ENCODE results near the gene RAB11FIP4. TPM values are rescaled to one million over a fixed set of nuclear protein-coding genes. Genes with fewer than 3 reads are reported as not detected.

Gene RAB11FIP4
- total RNA-seq, 4 donors from 2014 or later: 0.09 to 0.22 (median 0.16) TPM; not detected in 1

GRCh38 chr17:31385428-31386285 lies 5.8 kb upstream of the RAB11FIP4 start:
- Histone ChIP-seq H3K36me3 (no peaks in the 10 kb centered on the region), H3K27ac (no peak overlapping the region), H3K9me3 (no peaks in the 10 kb centered on the region), H3K27me3 (peaks cover 13 to 16% (median 16%) of the 10 kb centered on the region in 3 donors), H3K4me3 (no peak overlapping the region), H3K4me1 (no peaks in the 10 kb centered on the region)
- TF ChIP-seq CTCF (IDR thresholded peaks at IDR 0.05 in 4 of 5, conservative IDR thresholded peaks at IDR 0.05 in 1 of 5) (no peak), POLR2A (IDR thresholded peaks at IDR 0.05) (no peak)
- intact Hi-C loops (cut with DNase I; ENCODE audit: low total_unique reads): no loop called here
- no peak for DNase-seq
- no peak for ATAC-seq
- in situ Hi-C loops (cut with MboI; ENCODE audit: low sequenced_read_pairs in 4 of 4): no loop called here

GRCh38 chr17:31386542-31387075 lies 4.9 kb upstream of the RAB11FIP4 start:
- Histone ChIP-seq H3K36me3 (no peaks in the 10 kb centered on the region), H3K9me3 (no peaks in the 10 kb centered on the region), H3K4me1 (no peaks in the 10 kb centered on the region), H3K27ac (no peak overlapping the region), H3K4me3 (no peak overlapping the region), H3K27me3 (peaks cover 18 to 24% (median 22%) of the 10 kb centered on the region in 3 donors)
- ATAC-seq (no peak), DNase-seq (no peak)
- in situ Hi-C loops (cut with MboI; ENCODE audit: low sequenced_read_pairs in 4 of 4) (no loop called here), intact Hi-C loops (cut with DNase I; ENCODE audit: low total_unique reads) (no loop called here)
- TF ChIP-seq POLR2A (IDR thresholded peaks at IDR 0.05): no peak
- no peak for TF ChIP-seq CTCF (IDR thresholded peaks at IDR 0.05 in 4 of 5, conservative IDR thresholded peaks at IDR 0.05 in 1 of 5)

- Histone ChIP-seq H3K4me3 (no peak overlapping the region), H3K36me3 (no peaks in the 10 kb centered on the region)
These were observed 4.0 kb upstream of the RAB11FIP4 start for GRCh38 chr17:31387438-31387837.

GRCh38 chr17:31388351-31388750 lies 3.1 kb upstream of the RAB11FIP4 start:
- in situ Hi-C loops (cut with MboI; ENCODE audit: low sequenced_read_pairs in 4 of 4) (no loop called here), intact Hi-C loops (cut with DNase I; ENCODE audit: low total_unique reads) (no loop called here)
- no peak for TF ChIP-seq POLR2A (IDR thresholded peaks at IDR 0.05)
- TF ChIP-seq CTCF (IDR thresholded peaks at IDR 0.05 in 4 of 5, conservative IDR thresholded peaks at IDR 0.05 in 1 of 5): no peak
- ATAC-seq (no peak), DNase-seq (no peak)
- Histone ChIP-seq H3K4me1 (peaks cover 0 to 5% of the 10 kb centered on the region in 2 donors), H3K4me3 (no peak overlapping the region), H3K36me3 (no peaks in the 10 kb centered on the region), H3K27me3 (peaks cover 32 to 39% (median 37%) of the 10 kb centered on the region in 3 donors), H3K9me3 (no peaks in the 10 kb centered on the region), H3K27ac (no peak overlapping the region)

More at GRCh38 chr17:31387438-31387837, 4.0 kb upstream of the RAB11FIP4 start:
- no peak for TF ChIP-seq CTCF (IDR thresholded peaks at IDR 0.05 in 4 of 5, conservative IDR thresholded peaks at IDR 0.05 in 1 of 5)
- no peak for TF ChIP-seq POLR2A (IDR thresholded peaks at IDR 0.05)
- no peaks in the 10 kb centered on the region for H3K9me3 ChIP-seq
- ATAC-seq: no peak
- no peak overlapping the region for H3K27ac ChIP-seq
- H3K27me3 ChIP-seq: peaks cover 23 to 30% (median 28%) of the 10 kb centered on the region in 3 donors
- in situ Hi-C loops (cut with MboI; ENCODE audit: low sequenced_read_pairs in 4 of 4): no loop called here
- intact Hi-C loops (cut with DNase I; ENCODE audit: low total_unique reads): no loop called here
- DNase-seq: no peak
- peaks cover 0 to 5% of the 10 kb centered on the region in 2 donors for H3K4me1 ChIP-seq

Measured in gastrocnemius medialis (tissue), 4 donors.